WTC11 (cell line): ENCODE measurements around the gene MRPL46. TPM values are rescaled to one million over a fixed set of nuclear protein-coding genes. Genes with fewer than 3 reads are reported as not detected.

Experiments used
- ATAC-seq: fragments of 200-7000 bp; cut with Tn5 transposase; 2 replicates; pipeline ENCODE4 v1.10.0; 2021; ENCODE audit warnings: mild to moderate bottlenecking, moderate library complexity
- CTCF ChIA-PET: fragments of 300-600 bp; sonication (Branson Sonifier 250); formaldehyde crosslinking; loops from one replicate; lab custom pipeline; 2021; ENCODE audit warnings: antibody characterized with exemption; lab: Charles Lee
- POLR2A ChIA-PET: fragments of 350-600 bp; sonication (Branson Sonifier 250); formaldehyde crosslinking; loops from one replicate; lab custom pipeline; 2021; ENCODE audit warnings: antibody characterized with exemption; lab: Charles Lee
- DNase-seq: peaks from one replicate; pipeline ENCODE4 v3.0.0; 2021; ENCODE audit warnings: low spot score
- H3K27ac Mint-ChIP-seq: 2 replicates; pipeline ENCODE4 v1.8.0; 2021; ENCODE audit warnings: mixed read lengths
- H3K27me3 Mint-ChIP-seq: 2 replicates; pipeline ENCODE4 v1.8.0; 2021; ENCODE audit warnings: low read depth, mild to moderate bottlenecking, moderate library complexity, mixed read lengths
- H3K36me3 Mint-ChIP-seq: 2 replicates; pipeline ENCODE4 v1.8.0; 2021; ENCODE audit warnings: mixed read lengths
- H3K4me1 Mint-ChIP-seq: 2 replicates; pipeline ENCODE4 v1.8.0; 2022; ENCODE audit warnings: mixed read lengths
- H3K4me3 Mint-ChIP-seq: 2 replicates; pipeline ENCODE4 v1.8.0; 2021; ENCODE audit warnings: mild to moderate bottlenecking, moderate library complexity, mixed read lengths
- H3K9me3 Mint-ChIP-seq: 2 replicates; pipeline ENCODE4 v1.8.0; 2021; ENCODE audit warnings: mixed read lengths
- ATF6 ChIP-seq: sonication (generic); formaldehyde crosslinking; IDR thresholded peaks from 2 replicates; pipeline ENCODE4 v1.8.1; 2023; ENCODE audit warnings: mild to moderate bottlenecking, missing genetic modification reagents
- CREM ChIP-seq: sonication (generic); formaldehyde crosslinking; IDR thresholded peaks from 2 replicates; pipeline ENCODE4 v1.8.1; 2022; ENCODE audit warnings: mild to moderate bottlenecking, missing genetic modification reagents, moderate library complexity
- E2F1 ChIP-seq: sonication (generic); formaldehyde crosslinking; IDR thresholded peaks from 2 replicates; pipeline ENCODE4 v1.8.0; 2022; ENCODE audit warnings: mild to moderate bottlenecking, missing genetic modification reagents
- FOXP1 ChIP-seq: sonication (generic); formaldehyde crosslinking; IDR thresholded peaks from 2 replicates; pipeline ENCODE4 v1.8.0; 2022; ENCODE audit warnings: missing genetic modification reagents, mild to moderate bottlenecking, moderate library complexity, borderline replicate concordance
- GRHL2 ChIP-seq: fragments of 250-450 bp; sonication (Bioruptor Pico); IDR thresholded peaks from 2 replicates; pipeline ENCODE4 v1.8.0; 2022; ENCODE audit warnings: mild to moderate bottlenecking, moderate library complexity; ENCODE audit not compliant: insufficient replicate concordance, severe bottlenecking
- JAZF1 ChIP-seq: fragments of 250-450 bp; sonication (Bioruptor Pico); IDR thresholded peaks from 2 replicates; pipeline ENCODE4 v1.9.0; 2021; ENCODE audit warnings: moderate library complexity, mild to moderate bottlenecking, inconsistent platforms
- MYBL2 ChIP-seq: sonication (generic); formaldehyde crosslinking; IDR thresholded peaks from 2 replicates; pipeline ENCODE4 v1.8.1; 2023; ENCODE audit warnings: mild to moderate bottlenecking, moderate library complexity, missing genetic modification reagents
- OVOL2 ChIP-seq: fragments of 250-450 bp; sonication (Bioruptor Pico); IDR thresholded peaks from 2 replicates; pipeline ENCODE4 v1.9.0; 2021; ENCODE audit warnings: mild to moderate bottlenecking, borderline replicate concordance
- PRDM15 ChIP-seq: sonication (generic); formaldehyde crosslinking; IDR thresholded peaks from 2 replicates; pipeline ENCODE4 v1.8.0; 2022; ENCODE audit warnings: missing genetic modification reagents
- PRRX2 ChIP-seq: fragments of 250-450 bp; sonication (Bioruptor Pico); IDR thresholded peaks from 2 replicates; pipeline ENCODE4 v1.8.0; 2021; ENCODE audit warnings: mild to moderate bottlenecking
- SMAD3 ChIP-seq: sonication (generic); formaldehyde crosslinking; IDR thresholded peaks from 2 replicates; pipeline ENCODE4 v1.8.0; 2022; ENCODE audit warnings: missing genetic modification reagents, mild to moderate bottlenecking, borderline replicate concordance
- SOX15 ChIP-seq: fragments of 250-450 bp; sonication (Bioruptor Pico); IDR thresholded peaks from 2 replicates; pipeline ENCODE4 v1.9.0; 2021; ENCODE audit warnings: mild to moderate bottlenecking
- TCF7 ChIP-seq: sonication (generic); formaldehyde crosslinking; IDR thresholded peaks from 2 replicates; pipeline ENCODE4 v1.8.0; 2022; ENCODE audit warnings: mild to moderate bottlenecking, low read depth, missing genetic modification reagents, moderate library complexity
- TEAD4 ChIP-seq: sonication (generic); formaldehyde crosslinking; IDR thresholded peaks from 2 replicates; pipeline ENCODE4 v1.8.0; 2022; ENCODE audit warnings: mild to moderate bottlenecking, missing genetic modification reagents
- USF2 ChIP-seq: sonication (generic); formaldehyde crosslinking; IDR thresholded peaks from 2 replicates; pipeline ENCODE4 v1.8.1; 2023; ENCODE audit warnings: mild to moderate bottlenecking, missing genetic modification reagents, moderate library complexity
- ZBTB43 ChIP-seq: sonication (generic); formaldehyde crosslinking; IDR thresholded peaks from 2 replicates; pipeline ENCODE4 v1.8.1; 2023; ENCODE audit warnings: mild to moderate bottlenecking, missing genetic modification reagents
- ZNF232 ChIP-seq: sonication (generic); formaldehyde crosslinking; IDR thresholded peaks from 2 replicates; pipeline ENCODE4 v1.8.0; 2022; ENCODE audit warnings: mild to moderate bottlenecking, missing genetic modification reagents
- ZNF281 ChIP-seq: sonication (generic); formaldehyde crosslinking; IDR thresholded peaks from 2 replicates; pipeline ENCODE4 v1.8.0; 2023; ENCODE audit warnings: mild to moderate bottlenecking, missing genetic modification reagents
- ZNF532 ChIP-seq: fragments of 250-450 bp; sonication (Bioruptor Pico); IDR thresholded peaks from 2 replicates; pipeline ENCODE4 v1.9.0; 2021; ENCODE audit warnings: mild to moderate bottlenecking, borderline replicate concordance
- total RNA-seq: library from RNA; stranded (reverse); gene quantifications from 3 replicates; pipeline ENCODE4 v1.2.3, GENCODE V29; 2021

The MRPL46 gene
- total RNA-seq, 1 experiment from 2014 or later, result 26.8 TPM

- TF ChIP-seq ZNF532 (CRISPR knock-in tag) (no peak), ZNF232 (CRISPR knock-in tag) (no peak), PRRX2 (CRISPR knock-in tag) (no peak), CREM (CRISPR knock-in tag) (no peak), JAZF1 (CRISPR knock-in tag) (no peak), SMAD3 (CRISPR knock-in tag) (no peak), MYBL2 (CRISPR knock-in tag) (no peak)
These were observed 43.9 kb downstream of the MRPL46 start (continued) for GRCh38 chr15:88423331-88423730.

GRCh38 chr15:88419830-88420229 is 47.4 kb downstream of the MRPL46 start:
- H3K4me3 Mint-ChIP-seq, result no peak overlapping the region
- POLR2A ChIA-PET, result no interaction called here
- no peaks in the 10 kb centered on the region for H3K4me1 Mint-ChIP-seq
- DNase-seq (no peak), ATAC-seq (no peak)
- CTCF ChIA-PET, result interaction anchor here (1.5 to 1.7 kb wide), 2 partner anchors 16 to 31 kb away, joined by 4 read pairs; no protein-coding TSS in a partner anchor
- H3K27me3 Mint-ChIP-seq, result peaks cover 9% of the 10 kb centered on the region
- H3K27ac Mint-ChIP-seq, result no peak overlapping the region
- H3K36me3 Mint-ChIP-seq, result no peaks in the 10 kb centered on the region
- H3K9me3 Mint-ChIP-seq, result no peaks in the 10 kb centered on the region
- TF ChIP-seq ZBTB43 (no peak), E2F1 (CRISPR knock-in tag) (no peak), OVOL2 (no peak), FOXP1 (no peak), SOX15 (CRISPR knock-in tag) (no peak), ATF6 (CRISPR knock-in tag) (no peak), PRDM15 (CRISPR knock-in tag) (no peak), GRHL2 (CRISPR knock-in tag) (no peak), CREM (CRISPR knock-in tag) (no peak), TCF7 (CRISPR knock-in tag) (no peak), ZNF281 (no peak), TEAD4 (no peak), USF2 (CRISPR knock-in tag) (no peak)
